ENCODE measurements around the gene KLHL29. TPM values are rescaled to one million over a fixed set of nuclear protein-coding genes. Genes with fewer than 3 reads are reported as not detected.

Gene KLHL29
- total and polyA plus RNA-seq, 10 of the 15 experiments (the other 5 are each of a cell fraction or from before 2014, with no cell fraction given) = 1.4 to 19.5 (median 6.1) TPM

- TF ChIP-seq, protein P1, sequence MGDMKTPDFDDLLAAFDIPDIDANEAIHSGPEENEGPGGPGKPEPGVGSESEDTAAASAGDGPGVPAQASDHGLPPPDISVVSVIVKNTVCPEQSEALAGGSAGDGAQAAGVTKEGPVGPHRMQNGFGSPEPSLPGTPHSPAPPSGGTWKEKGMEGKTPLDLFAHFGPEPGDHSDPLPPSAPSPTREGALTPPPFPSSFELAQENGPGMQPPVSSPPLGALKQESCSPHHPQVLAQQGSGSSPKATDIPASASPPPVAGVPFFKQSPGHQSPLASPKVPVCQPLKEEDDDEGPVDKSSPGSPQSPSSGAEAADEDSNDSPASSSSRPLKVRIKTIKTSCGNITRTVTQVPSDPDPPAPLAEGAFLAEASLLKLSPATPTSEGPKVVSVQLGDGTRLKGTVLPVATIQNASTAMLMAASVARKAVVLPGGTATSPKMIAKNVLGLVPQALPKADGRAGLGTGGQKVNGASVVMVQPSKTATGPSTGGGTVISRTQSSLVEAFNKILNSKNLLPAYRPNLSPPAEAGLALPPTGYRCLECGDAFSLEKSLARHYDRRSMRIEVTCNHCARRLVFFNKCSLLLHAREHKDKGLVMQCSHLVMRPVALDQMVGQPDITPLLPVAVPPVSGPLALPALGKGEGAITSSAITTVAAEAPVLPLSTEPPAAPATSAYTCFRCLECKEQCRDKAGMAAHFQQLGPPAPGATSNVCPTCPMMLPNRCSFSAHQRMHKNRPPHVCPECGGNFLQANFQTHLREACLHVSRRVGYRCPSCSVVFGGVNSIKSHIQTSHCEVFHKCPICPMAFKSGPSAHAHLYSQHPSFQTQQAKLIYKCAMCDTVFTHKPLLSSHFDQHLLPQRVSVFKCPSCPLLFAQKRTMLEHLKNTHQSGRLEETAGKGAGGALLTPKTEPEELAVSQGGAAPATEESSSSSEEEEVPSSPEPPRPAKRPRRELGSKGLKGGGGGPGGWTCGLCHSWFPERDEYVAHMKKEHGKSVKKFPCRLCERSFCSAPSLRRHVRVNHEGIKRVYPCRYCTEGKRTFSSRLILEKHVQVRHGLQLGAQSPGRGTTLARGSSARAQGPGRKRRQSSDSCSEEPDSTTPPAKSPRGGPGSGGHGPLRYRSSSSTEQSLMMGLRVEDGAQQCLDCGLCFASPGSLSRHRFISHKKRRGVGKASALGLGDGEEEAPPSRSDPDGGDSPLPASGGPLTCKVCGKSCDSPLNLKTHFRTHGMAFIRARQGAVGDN (IDR thresholded peaks at IDR 0.05) = peak; percentile 63; the same call in 1 of the 2 replicates
- TF ChIP-seq RFX5 (IDR thresholded peaks at IDR 0.05; ENCODE audit: low read depth, low read length) (no peak), SREBF2 (IDR thresholded peaks at IDR 0.05; ENCODE audit: low read length) (no peak), JUND (IDR thresholded peaks at IDR 0.05; ENCODE audit: low read depth, low read length) (no peak), NFIC (IDR thresholded peaks at IDR 0.05; ENCODE audit: low read depth, low read length) (0 out of 2 replicates have a peak, but pooled peaks have one; percentile 32), NBN (IDR thresholded peaks at IDR 0.05) (no peak), MEF2B (IDR thresholded peaks at IDR 0.05; ENCODE audit: partially characterized antibody, poor library complexity, severe bottlenecking) (no peak), BHLHE40 (IDR thresholded peaks at IDR 0.05; ENCODE audit: borderline replicate concordance in 1 of 2, low read depth in 2 of 2, low read length in 1 of 2) (peak; percentile 74 to 80), IKZF1 (conservative IDR thresholded peaks at IDR 0.05) (peak; percentile 45), KAT2A (conservative IDR thresholded peaks at IDR 0.05; ENCODE audit: control insufficient read depth, low read depth, low read length) (no peak), REST (IDR thresholded peaks at IDR 0.05; ENCODE audit: low read depth, low read length) (no peak), CBFB (IDR thresholded peaks at IDR 0.05; ENCODE audit: low read depth) (no peak), RB1 (IDR thresholded peaks at IDR 0.05; ENCODE audit: borderline replicate concordance) (no peak), YBX1 (IDR thresholded peaks at IDR 0.05) (no peak), SMAD5 (IDR thresholded peaks at IDR 0.05; ENCODE audit: low read depth) (no peak), SP1 (IDR thresholded peaks at IDR 0.05; ENCODE audit: low read depth, low read length) (no peak), NR2C2 (IDR thresholded peaks at IDR 0.05; ENCODE audit: borderline replicate concordance, control insufficient read depth, insufficient read length, low read depth) (no peak), MEF2A (IDR thresholded peaks at IDR 0.05; ENCODE audit: insufficient read depth, low read depth, low read length) (no peak), KLF5 (IDR thresholded peaks at IDR 0.05; ENCODE audit: partially characterized antibody) (no peak), IKZF2 (IDR thresholded peaks at IDR 0.05) (peak; percentile 33 to 47; a peak in 2 of 4 replicates)
Observed at GRCh38 chr2:23449413-23449812, 64.4 kb downstream of the KLHL29 start (continued).
